Nephron (organoid): ENCODE results near the gene PHF21A.

Experiments
- H3K27ac Mint-ChIP-seq, 3 experiments: 2 replicates each; pipeline ENCODE4 v1.8.0; 2020; ENCODE audit warnings: mixed read lengths in 3 of 3, mild to moderate bottlenecking in 2 of 3, moderate library complexity in 1 of 3
- H3K27me3 Mint-ChIP-seq: 2 replicates; pipeline ENCODE4 v1.8.0; 2021; ENCODE audit warnings: low read depth, mild to moderate bottlenecking, moderate library complexity, mixed read lengths
- H3K36me3 Mint-ChIP-seq: 2 replicates; pipeline ENCODE4 v1.8.0; 2020; ENCODE audit warnings: low read depth, mixed read lengths
- H3K4me1 Mint-ChIP-seq: 2 replicates; pipeline ENCODE4 v1.8.0; 2020; ENCODE audit warnings: mixed read lengths
- H3K4me3 Mint-ChIP-seq, 3 experiments: 2 replicates each; pipeline ENCODE4 v1.8.0; 2020; ENCODE audit warnings: mild to moderate bottlenecking in 3 of 3, mixed read lengths in 3 of 3, moderate library complexity in 2 of 3
- H3K9me3 Mint-ChIP-seq: 2 replicates; pipeline ENCODE4 v1.8.0; 2020; ENCODE audit warnings: mixed read lengths
- TF ChIP-seq, protein P1 (sequence below), 3 experiments: fragments of 200-600 bp; sonication (generic); IDR thresholded peaks; one replicate each; pipeline ENCODE4 v1.5.0; 2021; ENCODE audit warnings: antibody characterized with exemption in 3 of 3; ENCODE audit not compliant: unreplicated experiment in 3 of 3

The PHF21A gene

GRCh38 chr11:46071091-46071490 is 50.2 kb downstream of the PHF21A start:
- Mint-ChIP-seq H3K4me1 (no peaks in the 10 kb centered on the region), H3K27me3 (no peaks in the 10 kb centered on the region), H3K9me3 (no peaks in the 10 kb centered on the region), H3K36me3 (peaks cover 53% of the 10 kb centered on the region), H3K27ac (no peak overlapping the region), H3K4me3 (no peak overlapping the region)
- TF ChIP-seq, protein P1, sequence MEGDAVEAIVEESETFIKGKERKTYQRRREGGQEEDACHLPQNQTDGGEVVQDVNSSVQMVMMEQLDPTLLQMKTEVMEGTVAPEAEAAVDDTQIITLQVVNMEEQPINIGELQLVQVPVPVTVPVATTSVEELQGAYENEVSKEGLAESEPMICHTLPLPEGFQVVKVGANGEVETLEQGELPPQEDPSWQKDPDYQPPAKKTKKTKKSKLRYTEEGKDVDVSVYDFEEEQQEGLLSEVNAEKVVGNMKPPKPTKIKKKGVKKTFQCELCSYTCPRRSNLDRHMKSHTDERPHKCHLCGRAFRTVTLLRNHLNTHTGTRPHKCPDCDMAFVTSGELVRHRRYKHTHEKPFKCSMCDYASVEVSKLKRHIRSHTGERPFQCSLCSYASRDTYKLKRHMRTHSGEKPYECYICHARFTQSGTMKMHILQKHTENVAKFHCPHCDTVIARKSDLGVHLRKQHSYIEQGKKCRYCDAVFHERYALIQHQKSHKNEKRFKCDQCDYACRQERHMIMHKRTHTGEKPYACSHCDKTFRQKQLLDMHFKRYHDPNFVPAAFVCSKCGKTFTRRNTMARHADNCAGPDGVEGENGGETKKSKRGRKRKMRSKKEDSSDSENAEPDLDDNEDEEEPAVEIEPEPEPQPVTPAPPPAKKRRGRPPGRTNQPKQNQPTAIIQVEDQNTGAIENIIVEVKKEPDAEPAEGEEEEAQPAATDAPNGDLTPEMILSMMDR (IDR thresholded peaks at IDR 0.05; ENCODE audit: unreplicated experiment in 3 of 3) = no peak

- no peaks in the 10 kb centered on the region for H3K27me3 Mint-ChIP-seq
- TF ChIP-seq, protein P1 (IDR thresholded peaks at IDR 0.05; ENCODE audit: unreplicated experiment in 3 of 3) = no peak
- H3K4me3 Mint-ChIP-seq = no peak overlapping the region
- peaks cover 53% of the 10 kb centered on the region for H3K36me3 Mint-ChIP-seq
- no peaks in the 10 kb centered on the region for H3K9me3 Mint-ChIP-seq
- H3K27ac Mint-ChIP-seq = no peak overlapping the region
- no peaks in the 10 kb centered on the region for H3K4me1 Mint-ChIP-seq
These were observed 51.7 kb downstream of the PHF21A start for GRCh38 chr11:46069595-46069994.

- H3K27me3 Mint-ChIP-seq = no peaks in the 10 kb centered on the region
- peaks cover 56% of the 10 kb centered on the region for H3K36me3 Mint-ChIP-seq
- TF ChIP-seq, protein P1 (IDR thresholded peaks at IDR 0.05; ENCODE audit: unreplicated experiment in 3 of 3) = no peak
- H3K27ac Mint-ChIP-seq = no peak overlapping the region
- no peak overlapping the region for H3K4me3 Mint-ChIP-seq
- H3K9me3 Mint-ChIP-seq = peaks cover 4% of the 10 kb centered on the region
- H3K4me1 Mint-ChIP-seq = peaks cover 5% of the 10 kb centered on the region
These were observed 54.9 kb downstream of the PHF21A start for GRCh38 chr11:46066335-46066734.

DNA sequence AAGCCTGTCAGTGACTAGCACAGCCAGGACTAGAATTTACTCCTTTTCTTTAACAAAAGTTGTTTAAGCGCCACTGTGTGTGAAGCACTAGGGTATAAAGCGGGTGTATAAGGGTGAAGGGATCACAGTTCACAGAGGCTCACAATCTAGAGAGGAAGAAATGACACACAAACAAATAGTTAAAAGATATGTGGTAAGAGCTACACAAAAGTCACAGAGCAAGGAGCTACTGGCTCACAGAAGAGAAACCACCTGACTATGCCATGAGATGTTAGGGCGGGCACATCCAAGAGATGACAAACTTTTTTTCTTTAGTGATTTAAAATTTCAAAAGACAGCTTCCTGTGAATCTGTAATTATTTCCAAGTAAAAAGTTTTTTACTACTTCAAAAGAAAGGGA is 55.6 kb downstream of the PHF21A start:
- Mint-ChIP-seq H3K9me3 (peaks cover 4% of the 10 kb centered on the region), H3K4me3 (no peak overlapping the region), H3K4me1 (peaks cover 5% of the 10 kb centered on the region), H3K27me3 (no peaks in the 10 kb centered on the region), H3K27ac (no peak overlapping the region), H3K36me3 (peaks cover 58% of the 10 kb centered on the region)
- TF ChIP-seq, protein P1 (IDR thresholded peaks at IDR 0.05; ENCODE audit: unreplicated experiment in 3 of 3) = no peak

DNA sequence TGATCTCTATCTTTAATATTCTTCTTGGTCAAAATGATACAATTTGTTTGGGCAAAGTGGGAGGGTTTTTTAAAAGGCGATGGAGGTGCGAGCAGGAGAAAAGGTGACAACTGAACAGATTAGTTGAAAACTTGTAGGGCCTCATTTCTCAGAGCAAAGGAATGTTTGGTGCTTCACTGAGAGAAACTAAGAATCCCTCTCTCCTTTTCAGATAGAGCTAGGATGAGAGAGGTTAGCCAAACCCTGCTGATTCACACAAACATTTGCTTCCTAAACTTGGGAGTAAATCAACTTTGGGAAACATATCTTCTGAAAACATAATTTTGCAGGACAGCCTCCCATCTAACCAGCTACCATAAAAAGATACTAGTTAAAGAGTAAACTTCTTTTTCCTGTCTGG is 57.0 kb downstream of the PHF21A start:
- no peak overlapping the region for H3K27ac Mint-ChIP-seq
- H3K36me3 Mint-ChIP-seq = peaks cover 56% of the 10 kb centered on the region
- H3K4me3 Mint-ChIP-seq = no peak overlapping the region
- no peaks in the 10 kb centered on the region for H3K27me3 Mint-ChIP-seq
- TF ChIP-seq, protein P1 (IDR thresholded peaks at IDR 0.05; ENCODE audit: unreplicated experiment in 3 of 3) = no peak
- H3K4me1 Mint-ChIP-seq = peaks cover 5% of the 10 kb centered on the region
- H3K9me3 Mint-ChIP-seq = peaks cover 4% of the 10 kb centered on the region

GRCh38 chr11:46063138-46063537 is 58.1 kb downstream of the PHF21A start:
- Mint-ChIP-seq H3K4me3 (no peak overlapping the region), H3K27ac (no peak overlapping the region), H3K9me3 (peaks cover 4% of the 10 kb centered on the region), H3K36me3 (peaks cover 54% of the 10 kb centered on the region), H3K27me3 (no peaks in the 10 kb centered on the region), H3K4me1 (peaks cover 5% of the 10 kb centered on the region)
- TF ChIP-seq, protein P1 (IDR thresholded peaks at IDR 0.05; ENCODE audit: unreplicated experiment in 3 of 3) = no peak
